Measurements from ENCODE around the gene AGBL1. TPM values are rescaled to one million over a fixed set of nuclear protein-coding genes. Genes with fewer than 3 reads are reported as not detected.

Gene AGBL1
- total RNA-seq, 1 donor from 2014 or later: 0.07 TPM

- no peak for DNase-seq (ENCODE audit: extremely low spot score, unreplicated experiment)
- no peak for TF ChIP-seq CTCF (conservative IDR thresholded peaks at IDR 0.05)
- no peaks in the 10 kb centered on the region for H3K36me3 Mint-ChIP-seq
- no peaks in the 10 kb centered on the region for H3K9me3 Mint-ChIP-seq
- H3K4me3 Mint-ChIP-seq: no peak overlapping the region
- peaks cover 5% of the 10 kb centered on the region for H3K4me1 Mint-ChIP-seq (ENCODE audit: unreplicated experiment)
- no peaks in the 10 kb centered on the region for H3K27me3 Mint-ChIP-seq
- no peak overlapping the region for H3K27ac Mint-ChIP-seq
Observed at GRCh38 chr15:86608461-86609205, 529.0 kb downstream of the AGBL1 start.

- Mint-ChIP-seq H3K4me3 (no peak overlapping the region), H3K4me1 (ENCODE audit: unreplicated experiment) (peaks cover 5% of the 10 kb centered on the region), H3K27ac (no peak overlapping the region), H3K36me3 (no peaks in the 10 kb centered on the region), H3K27me3 (no peaks in the 10 kb centered on the region), H3K9me3 (no peaks in the 10 kb centered on the region)
- DNase-seq (ENCODE audit: extremely low spot score, unreplicated experiment): no peak
- no peak for TF ChIP-seq CTCF (conservative IDR thresholded peaks at IDR 0.05)
Observed at GRCh38 chr15:86609275-86609674, 529.6 kb downstream of the AGBL1 start.

GRCh38 chr15:86610038-86610437 is 530.4 kb downstream of the AGBL1 start:
- TF ChIP-seq CTCF (conservative IDR thresholded peaks at IDR 0.05): no peak
- no peaks in the 10 kb centered on the region for H3K27me3 Mint-ChIP-seq
- H3K4me3 Mint-ChIP-seq: no peak overlapping the region
- no peak overlapping the region for H3K27ac Mint-ChIP-seq
- no peaks in the 10 kb centered on the region for H3K9me3 Mint-ChIP-seq
- no peak for DNase-seq (ENCODE audit: extremely low spot score, unreplicated experiment)
- H3K4me1 Mint-ChIP-seq (ENCODE audit: unreplicated experiment): peaks cover 5% of the 10 kb centered on the region
- H3K36me3 Mint-ChIP-seq: no peaks in the 10 kb centered on the region

- peak overlapping the region; percentile 30 for H3K27ac Mint-ChIP-seq
- peaks cover 5% of the 10 kb centered on the region for H3K4me1 Mint-ChIP-seq (ENCODE audit: unreplicated experiment)
- TF ChIP-seq CTCF (conservative IDR thresholded peaks at IDR 0.05): no peak
- no peaks in the 10 kb centered on the region for H3K9me3 Mint-ChIP-seq
- H3K27me3 Mint-ChIP-seq: no peaks in the 10 kb centered on the region
- H3K36me3 Mint-ChIP-seq: no peaks in the 10 kb centered on the region
- no peak for DNase-seq (ENCODE audit: extremely low spot score, unreplicated experiment)
- peak overlapping the region; percentile 24 for H3K4me3 Mint-ChIP-seq
Observed at GRCh38 chr15:86611417-86612040, 531.9 kb downstream of the AGBL1 start.

GRCh38 chr15:86615411-86615810 is 535.7 kb downstream of the AGBL1 start:
- Mint-ChIP-seq H3K9me3 (no peaks in the 10 kb centered on the region), H3K4me1 (ENCODE audit: unreplicated experiment) (peaks cover 20% of the 10 kb centered on the region), H3K27ac (no peak overlapping the region), H3K36me3 (no peaks in the 10 kb centered on the region), H3K4me3 (no peak overlapping the region), H3K27me3 (no peaks in the 10 kb centered on the region)
- TF ChIP-seq CTCF (conservative IDR thresholded peaks at IDR 0.05): no peak
- DNase-seq (ENCODE audit: extremely low spot score, unreplicated experiment): no peak

Measured in type B pancreatic cell (in vitro differentiated cells).